HL-60 (cell line): ENCODE results near the gene ATP6AP1.

Source experiments
- CTCF ChIP-seq: IDR thresholded peaks from one replicate; pipeline ENCODE4 v1.5.1; 2011; ENCODE audit warnings: low read length, control low read depth, inconsistent platforms; ENCODE audit not compliant: insufficient read depth
- TF ChIP-seq, protein P1 (sequence below): IDR thresholded peaks from 2 replicates; pipeline ENCODE4 v1.6.1; 2012; ENCODE audit warnings: low read depth; ENCODE audit not compliant: insufficient replicate concordance

GRCh38 chrX:154485150-154486051, 56.9 kb downstream of the ATP6AP1 start:
- TF ChIP-seq CTCF, result no peak
- TF ChIP-seq, protein P1, sequence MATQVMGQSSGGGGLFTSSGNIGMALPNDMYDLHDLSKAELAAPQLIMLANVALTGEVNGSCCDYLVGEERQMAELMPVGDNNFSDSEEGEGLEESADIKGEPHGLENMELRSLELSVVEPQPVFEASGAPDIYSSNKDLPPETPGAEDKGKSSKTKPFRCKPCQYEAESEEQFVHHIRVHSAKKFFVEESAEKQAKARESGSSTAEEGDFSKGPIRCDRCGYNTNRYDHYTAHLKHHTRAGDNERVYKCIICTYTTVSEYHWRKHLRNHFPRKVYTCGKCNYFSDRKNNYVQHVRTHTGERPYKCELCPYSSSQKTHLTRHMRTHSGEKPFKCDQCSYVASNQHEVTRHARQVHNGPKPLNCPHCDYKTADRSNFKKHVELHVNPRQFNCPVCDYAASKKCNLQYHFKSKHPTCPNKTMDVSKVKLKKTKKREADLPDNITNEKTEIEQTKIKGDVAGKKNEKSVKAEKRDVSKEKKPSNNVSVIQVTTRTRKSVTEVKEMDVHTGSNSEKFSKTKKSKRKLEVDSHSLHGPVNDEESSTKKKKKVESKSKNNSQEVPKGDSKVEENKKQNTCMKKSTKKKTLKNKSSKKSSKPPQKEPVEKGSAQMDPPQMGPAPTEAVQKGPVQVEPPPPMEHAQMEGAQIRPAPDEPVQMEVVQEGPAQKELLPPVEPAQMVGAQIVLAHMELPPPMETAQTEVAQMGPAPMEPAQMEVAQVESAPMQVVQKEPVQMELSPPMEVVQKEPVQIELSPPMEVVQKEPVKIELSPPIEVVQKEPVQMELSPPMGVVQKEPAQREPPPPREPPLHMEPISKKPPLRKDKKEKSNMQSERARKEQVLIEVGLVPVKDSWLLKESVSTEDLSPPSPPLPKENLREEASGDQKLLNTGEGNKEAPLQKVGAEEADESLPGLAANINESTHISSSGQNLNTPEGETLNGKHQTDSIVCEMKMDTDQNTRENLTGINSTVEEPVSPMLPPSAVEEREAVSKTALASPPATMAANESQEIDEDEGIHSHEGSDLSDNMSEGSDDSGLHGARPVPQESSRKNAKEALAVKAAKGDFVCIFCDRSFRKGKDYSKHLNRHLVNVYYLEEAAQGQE, result no peak
